GM12874 (cell line): ENCODE results near the gene WDR20.

Experiments used
- CTCF ChIP-seq: IDR thresholded peaks from 2 replicates; pipeline ENCODE4 v1.5.1; 2011; ENCODE audit warnings: low read depth, mild to moderate bottlenecking, control low read depth, low read length, moderate library complexity; ENCODE audit not compliant: insufficient read depth

WDR20 gene

GRCh38 chr14:102251161-102251560 lies 111.5 kb downstream of the WDR20 start:
- TF ChIP-seq CTCF: no peak

DNA sequence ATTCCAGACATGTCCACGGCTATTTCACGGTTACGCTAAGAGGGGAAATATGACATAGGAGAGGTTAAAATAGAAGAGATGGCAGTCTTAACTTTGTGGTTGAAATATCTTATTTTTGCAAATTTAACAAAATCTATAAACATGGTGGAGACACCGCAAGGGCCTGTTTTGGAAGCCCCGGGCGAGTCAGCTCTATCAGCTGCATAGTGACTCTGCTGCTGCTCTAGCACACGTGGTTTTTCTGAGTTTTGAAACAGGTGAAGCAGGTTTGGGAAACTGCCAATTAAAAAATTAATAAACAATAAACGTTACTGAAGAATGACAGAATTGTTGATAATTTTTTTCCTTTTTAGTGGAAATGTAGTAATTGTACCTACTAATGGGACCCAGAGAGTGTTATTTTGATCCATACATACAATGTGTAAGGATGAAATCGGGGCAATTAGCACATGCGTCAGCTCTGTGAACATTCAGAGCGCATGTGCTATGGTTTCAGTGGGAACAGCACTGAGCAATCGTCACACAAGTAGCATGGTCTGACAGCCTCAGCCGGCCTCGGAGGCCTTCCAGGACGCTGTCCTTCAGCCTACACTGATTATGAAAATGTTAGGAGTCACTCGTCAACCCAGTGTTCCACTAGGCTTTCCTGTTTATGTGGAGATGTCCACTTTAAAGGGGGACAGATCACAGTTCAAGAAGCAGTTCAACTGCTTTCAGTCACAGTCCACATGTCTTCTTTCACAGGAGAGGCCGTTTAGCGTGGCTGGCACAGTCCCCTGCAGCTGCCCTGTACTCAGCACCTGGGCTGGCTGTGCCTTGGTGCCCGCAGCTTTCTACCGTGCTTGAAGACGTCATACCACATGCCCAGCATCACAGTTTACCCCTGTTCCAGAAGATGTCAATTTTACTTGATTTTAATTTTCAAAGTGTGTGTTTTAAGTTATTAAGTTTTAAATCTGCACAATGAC lies 113.4 kb downstream of the WDR20 start:
- no peak for TF ChIP-seq CTCF

GRCh38 chr14:102255401-102256190 lies 115.9 kb downstream of the WDR20 start:
- no peak for TF ChIP-seq CTCF

DNA sequence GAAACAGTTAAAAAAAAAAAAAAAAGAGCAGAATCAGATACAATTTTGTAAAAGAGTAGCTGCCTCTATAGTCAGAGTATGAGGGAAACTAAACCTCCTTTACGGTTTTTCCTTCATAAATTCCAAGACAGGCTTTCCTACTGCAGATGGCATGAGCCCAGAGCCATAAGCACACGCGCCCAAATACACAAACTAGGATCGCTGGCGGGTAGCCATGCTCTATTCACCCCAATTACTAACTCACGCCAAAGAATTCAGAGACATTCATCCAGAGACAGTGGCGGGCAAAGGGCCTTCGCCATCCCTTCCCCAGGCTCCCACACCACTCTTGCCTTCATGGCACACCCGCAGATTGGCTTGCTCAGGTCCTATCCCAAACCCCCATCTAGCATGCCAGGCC lies 117.0 kb downstream of the WDR20 start:
- no peak for TF ChIP-seq CTCF

DNA sequence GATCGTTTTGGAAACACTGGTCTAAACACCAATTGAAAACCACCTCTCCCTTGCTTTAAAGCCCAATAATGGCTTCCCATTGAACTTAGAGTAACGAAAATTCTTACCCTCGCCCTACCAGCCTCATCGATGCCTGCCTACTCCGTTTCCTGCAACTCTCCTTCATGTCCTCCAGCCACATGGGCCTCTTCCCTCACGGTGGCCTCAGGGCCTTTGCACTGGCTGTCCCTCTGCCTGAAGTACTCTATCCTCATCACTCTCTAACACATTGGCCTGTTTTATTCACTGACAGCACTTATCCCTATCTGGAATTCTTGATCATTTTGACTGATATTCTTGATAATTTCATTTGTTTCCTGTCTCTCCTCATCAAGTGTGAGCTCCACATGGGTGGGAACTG lies 118.4 kb downstream of the WDR20 start:
- no peak for TF ChIP-seq CTCF
